Inflammatory macrophage (primary cell): ENCODE results near the gene GLP2R.

ENCODE experiments used
- DNase-seq, 2 donors: peaks; one replicate each; pipeline ENCODE4 v3.0.0-alpha.2; 2020 to 2022

GLP2R gene

DNA sequence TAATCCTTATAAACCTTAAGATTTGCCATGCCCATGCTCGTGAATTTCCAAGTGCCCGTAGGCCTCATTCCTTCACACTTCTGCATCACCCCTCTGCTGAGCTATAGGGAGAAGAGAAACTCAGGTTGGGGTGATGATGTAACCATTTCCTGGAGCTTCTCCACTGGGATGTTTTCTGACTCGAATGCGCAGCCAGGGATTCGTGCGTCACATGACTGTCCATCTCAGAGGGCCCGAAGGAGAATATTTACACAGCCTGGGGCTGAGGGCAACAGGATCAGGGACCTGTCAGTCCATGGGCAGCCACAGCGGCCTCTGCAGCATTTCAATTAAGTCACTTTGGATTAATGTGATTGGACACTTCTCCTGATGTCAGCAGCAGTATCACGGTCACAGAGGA, 12.6 kb upstream of the GLP2R start:
- no peak for DNase-seq

DNA sequence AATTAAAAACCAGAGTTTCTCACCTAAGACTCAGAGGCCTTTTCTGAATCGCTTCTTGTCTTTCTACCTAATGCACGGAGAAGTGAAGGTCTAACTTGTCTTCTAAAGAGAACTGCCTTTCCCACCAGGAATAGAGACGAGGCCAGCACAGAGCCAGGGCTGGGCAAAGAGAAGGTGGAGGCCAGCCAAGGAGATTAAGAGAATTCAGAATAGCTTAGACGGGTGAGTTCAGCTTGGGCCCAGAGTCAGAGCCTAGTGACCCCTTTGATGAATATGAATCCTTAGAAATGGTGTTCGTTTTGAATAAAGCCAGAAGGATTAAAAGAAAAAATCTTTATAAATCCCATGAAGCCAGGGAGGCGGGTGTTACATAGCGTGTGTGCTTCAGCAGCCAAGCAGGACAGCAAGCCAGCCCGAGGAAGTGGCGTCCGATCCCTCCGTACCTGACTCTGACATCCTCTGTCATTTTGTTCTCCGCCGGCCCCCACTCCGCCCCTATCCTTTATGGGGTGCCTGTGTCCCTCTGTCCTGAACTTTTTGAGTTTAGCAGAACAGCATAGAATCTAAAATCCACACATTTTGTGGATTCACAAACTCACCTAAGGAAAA, 11.3 kb upstream of the GLP2R start:
- no peak for DNase-seq

DNA sequence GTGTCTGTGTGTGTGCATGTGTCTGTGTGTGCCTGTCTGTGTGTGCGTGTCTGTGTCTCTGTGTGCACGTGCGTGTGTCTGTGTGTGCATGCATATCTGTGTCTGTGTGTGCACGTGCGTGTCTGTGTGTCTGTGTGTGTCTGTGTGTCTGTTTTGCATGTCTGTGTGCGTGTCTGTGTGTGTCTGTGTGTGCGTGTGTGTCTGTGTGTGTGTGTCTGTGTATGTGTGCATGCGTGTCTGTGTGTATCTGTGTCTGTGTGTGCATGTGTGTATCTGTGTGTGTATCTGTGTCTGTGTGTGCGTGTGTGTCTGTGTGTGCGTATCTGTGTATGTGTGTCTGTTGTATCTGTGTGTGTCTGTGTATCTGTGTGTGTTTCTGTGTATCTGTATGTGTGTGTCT, 9.3 kb upstream of the GLP2R start:
- DNase-seq, result no peak

DNA sequence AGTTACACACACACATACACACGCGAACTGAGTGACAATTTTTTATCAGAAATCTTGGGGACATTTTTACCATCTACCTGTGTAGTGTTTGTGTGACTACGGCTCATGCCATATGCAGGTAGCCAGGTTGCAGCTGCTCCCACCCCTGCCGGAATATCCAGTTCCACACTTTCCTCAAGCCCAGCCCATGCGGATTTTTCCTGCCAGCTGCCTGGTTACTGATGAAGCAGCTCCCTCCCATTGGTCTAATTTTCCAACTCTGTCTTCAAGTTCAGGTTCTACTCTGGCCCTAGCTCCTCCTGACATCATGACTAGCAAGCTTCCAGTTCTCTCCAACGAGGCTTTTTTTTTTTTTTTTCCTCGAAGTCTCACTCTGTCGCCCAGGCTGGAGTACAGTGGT, 8.6 kb upstream of the GLP2R start:
- no peak for DNase-seq

DNA sequence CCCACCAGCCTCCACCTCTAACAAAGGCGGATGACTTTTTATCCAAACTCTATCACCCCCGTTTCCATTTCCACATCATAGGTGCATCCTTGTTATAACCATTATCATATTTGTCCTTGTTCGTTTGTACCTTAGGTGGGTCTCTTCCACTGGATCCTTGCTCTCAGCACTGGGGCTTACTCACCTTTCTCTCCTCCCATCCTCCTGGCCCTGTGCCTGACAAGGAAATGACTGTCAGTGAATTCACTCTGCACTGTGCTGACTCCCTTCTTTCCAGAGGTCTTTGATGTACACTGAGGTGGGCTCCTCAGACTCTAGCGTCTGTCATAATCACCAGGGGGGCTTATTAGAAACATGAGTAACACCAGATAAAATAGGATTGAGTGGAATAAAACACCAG, 7.0 kb upstream of the GLP2R start:
- DNase-seq, result no peak

DNA sequence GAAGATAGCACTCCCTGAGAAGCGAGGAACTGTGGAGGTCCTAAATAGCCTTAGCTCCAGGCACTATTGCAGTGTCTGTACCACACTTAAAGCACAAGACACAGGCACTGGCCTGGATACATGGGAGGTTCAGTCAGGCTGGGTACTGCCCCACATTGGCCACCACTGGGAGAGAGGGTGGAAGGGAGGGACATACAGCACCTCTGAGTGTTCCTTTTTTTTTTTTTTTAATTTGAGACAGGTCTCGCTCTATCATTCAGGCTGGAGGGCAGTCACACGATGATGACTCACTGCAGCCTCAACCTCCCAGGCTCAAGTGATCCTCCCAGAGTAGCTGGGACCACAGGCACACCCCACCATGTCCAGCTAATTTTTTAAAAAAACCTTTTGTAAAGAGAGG, 5.3 kb upstream of the GLP2R start:
- DNase-seq, result no peak

DNA sequence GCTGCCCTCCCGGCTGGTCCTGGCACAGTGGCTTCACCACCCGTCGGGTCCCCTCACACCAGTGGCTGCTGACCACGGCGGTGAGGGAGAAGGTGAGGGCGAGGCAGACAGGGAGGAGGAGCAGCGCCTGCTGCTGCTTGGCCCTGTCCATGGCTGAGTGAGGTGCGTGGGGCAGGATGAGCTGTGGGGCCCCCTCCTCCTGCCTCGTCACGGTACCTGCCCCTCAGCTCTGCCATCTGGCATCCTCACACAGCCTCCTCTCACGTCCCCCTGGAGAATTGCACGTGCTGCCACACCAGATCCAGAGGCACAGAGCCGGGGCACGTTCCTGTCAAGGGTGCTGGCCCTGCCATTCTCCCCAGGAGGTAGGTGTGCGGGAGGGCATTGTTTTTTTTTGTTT, 3.8 kb upstream of the GLP2R start, which contains the start of gene GSG1L2:
TSS of gene GSG1L2 (minus strand) at position 159 of the 400 bp plus-strand sequence. CDS start at position 151, 8 bp downstream.
- DNase-seq, result no peak

DNA sequence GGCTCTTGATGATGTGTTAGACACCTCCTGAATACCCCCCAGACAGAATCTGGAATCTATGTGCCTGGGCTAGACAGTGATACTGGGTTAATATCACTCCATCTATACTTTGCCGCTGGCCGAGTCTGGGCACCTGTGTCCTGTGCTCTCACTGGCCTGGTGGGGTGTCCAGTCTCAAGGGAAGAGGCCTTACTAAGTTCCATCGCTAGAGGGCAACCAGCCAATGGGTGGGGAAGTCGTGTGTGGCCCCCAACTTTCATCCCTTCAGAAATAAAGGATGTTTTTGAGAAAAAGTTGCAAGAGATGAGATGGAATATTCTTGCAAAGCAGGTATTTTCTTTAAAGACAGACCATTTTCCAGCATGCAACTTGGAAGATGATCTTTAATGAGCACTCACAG, 1.6 kb upstream of the GLP2R start:
- no peak for DNase-seq

DNA sequence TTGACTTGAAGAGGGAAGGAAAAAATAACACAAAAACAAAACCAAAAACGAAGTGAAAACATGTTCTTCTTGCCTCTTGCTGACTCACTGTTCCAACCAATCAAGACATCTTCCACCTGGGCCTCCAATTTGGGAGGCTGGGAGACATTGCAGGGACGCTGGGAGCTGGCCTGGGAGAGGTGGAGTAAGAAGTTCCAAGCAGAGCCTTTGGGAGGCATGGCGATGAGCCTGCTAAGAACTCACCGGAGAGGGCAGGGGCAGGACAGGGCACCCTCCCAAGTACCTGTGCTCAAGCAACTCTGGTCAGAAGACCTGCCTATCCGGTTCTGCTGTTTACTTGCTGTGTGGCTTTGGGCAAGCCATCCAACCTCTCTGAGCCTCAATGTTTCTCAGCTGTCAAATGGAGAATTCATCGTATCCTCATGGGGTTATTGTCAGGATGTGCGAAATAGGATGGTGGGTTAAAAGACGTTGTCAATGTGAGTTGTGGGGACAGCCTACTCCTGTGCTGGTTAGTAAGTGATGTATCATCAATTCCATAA, 856 bp upstream of the GLP2R start:
- no peak for DNase-seq

DNA sequence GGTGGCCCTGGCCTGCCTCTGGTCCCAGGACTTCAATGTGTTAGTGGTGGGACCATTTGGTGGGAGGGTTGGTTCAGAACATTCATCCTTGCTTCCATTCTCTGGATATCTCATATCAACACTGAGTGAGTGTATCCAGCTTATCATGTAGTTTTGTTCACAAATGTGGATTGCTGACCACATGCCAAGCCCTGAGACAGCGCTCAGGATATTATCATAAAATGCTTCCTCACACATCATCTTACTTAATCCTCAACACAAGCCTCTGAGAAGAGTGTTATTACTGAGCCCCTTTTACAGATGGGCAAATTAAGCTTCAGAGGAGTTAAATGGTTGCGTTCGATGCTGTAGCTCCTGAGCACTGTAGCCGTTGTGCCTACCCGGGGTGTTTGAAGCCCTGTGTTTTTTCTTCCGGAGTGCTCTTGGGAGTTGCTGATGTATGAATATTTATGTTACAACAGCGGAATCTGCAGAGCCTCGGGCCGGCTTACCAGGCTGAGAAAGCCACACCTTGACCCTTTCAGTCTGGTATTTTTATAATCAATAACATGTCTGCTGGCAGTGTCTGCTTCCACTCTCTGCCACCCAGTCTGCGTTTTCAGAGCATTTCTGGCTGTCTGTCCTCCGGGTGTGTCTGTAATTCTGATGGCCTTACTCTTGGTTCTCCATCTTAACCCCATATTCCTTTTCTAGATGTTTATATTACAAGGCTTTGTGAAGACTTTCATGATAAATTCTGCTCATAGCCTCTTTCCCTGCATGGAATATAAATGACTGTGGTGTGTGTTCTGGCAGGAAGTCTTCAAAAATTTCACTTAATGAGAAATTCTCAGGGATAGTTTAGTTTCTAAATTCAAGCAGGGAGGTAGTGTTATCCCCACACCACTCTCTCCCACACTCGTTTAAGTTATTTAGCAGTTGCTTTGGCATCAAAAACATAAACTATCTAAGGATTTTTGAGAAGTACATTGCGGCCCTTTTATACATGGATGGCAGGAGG, 2.9 kb downstream of the GLP2R start:
- DNase-seq, result no peak

DNA sequence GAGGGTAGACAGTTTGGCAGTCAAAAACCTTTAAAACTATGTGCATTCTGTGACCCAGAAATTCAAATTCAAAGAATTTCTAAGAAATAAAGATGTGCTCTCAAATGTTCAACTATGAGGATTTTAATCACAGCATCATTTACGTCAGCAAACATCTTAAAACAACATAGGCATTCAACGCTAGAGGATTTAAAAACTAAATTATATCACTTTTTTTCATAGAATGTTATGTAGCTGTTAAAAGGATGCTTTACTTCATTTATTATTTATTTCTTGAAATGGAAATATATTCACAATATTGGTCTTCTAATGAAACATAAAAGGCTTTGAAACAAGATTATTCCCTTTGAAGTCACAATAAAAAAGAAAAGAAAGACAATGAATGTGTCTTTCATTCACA, 3.6 kb downstream of the GLP2R start:
- DNase-seq, result no peak

DNA sequence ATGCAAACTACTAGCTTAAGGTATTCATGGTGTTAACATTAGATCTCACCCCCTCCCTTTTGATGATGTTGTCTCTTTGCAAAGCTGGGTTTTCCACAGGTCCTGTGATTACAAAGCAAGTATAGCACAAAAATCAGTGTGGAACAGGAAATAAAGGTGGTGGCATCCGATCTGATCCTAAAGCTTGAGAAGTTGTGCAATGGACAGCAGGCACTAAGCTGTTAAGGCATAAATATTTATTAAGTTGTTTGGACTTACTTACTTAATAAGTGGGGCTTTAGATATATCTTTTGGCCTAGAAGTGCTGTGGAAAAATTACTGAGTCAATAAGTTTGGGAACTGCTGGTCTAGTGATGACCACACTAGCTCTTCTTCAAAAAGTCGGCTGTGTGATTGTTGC, 5.0 kb downstream of the GLP2R start:
- no peak for DNase-seq

DNA sequence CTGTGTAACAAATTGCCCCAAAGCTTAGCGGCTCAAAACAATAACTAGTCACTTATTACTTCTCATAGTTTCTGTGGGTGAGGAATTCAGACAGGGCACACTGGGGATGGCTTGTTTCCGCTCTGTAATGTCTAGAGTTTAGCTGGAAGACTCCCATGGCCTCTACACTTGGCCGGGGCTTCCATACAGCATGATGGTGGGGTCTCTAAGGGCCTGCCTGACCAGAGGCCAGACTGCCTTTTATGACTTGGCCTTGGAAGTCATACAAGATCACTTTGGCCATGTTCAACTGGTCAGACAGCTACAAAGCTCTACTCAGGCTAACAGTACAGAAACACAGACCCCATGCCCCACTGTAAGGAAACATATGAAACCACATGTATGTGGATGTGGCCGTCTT, 8.2 kb downstream of the GLP2R start:
- DNase-seq, result no peak

DNA sequence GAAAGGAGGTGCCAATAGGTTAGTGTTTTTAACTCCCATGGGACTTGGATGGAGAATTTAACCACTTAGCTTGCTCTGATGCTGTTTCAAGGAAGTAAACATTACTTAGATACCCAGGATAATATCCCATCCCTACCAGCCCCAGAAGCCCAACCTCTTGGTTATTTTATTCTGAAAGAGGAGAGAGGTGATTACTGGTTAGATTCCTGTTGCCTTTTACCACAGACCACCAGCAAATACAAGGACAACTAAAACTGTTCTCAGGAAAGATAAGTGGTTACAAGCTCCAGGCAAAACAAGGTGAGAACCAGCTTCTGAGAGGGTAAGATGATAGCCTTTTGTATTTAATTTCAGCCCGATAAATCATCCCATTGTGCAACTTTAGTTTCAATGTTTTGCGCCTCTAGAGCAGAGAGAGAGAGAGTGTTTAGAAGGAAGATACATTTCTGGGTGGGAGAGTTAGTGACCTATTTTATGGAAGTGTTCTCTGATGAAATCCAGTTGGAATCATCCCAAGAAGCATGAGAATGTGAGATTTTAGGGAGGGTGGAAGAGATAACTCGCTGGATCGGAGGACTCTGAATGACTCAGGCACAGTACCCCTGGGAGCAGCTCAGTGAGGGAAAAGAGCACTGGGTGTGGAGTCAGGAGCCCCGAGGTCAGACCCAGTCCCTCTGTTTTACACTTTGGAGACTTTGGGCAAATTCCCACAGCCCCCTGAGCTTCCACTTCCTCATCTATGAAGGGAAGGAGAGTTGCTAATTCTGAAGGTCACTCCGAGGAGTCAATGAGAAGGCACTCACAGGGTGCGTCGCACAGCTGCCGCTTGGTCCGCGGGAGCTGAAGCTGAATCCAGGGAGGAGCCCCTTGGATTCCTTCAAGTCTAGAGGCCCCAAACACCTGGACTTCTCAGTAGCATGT, 12.1 kb downstream of the GLP2R start:
- DNase-seq, result no peak

DNA sequence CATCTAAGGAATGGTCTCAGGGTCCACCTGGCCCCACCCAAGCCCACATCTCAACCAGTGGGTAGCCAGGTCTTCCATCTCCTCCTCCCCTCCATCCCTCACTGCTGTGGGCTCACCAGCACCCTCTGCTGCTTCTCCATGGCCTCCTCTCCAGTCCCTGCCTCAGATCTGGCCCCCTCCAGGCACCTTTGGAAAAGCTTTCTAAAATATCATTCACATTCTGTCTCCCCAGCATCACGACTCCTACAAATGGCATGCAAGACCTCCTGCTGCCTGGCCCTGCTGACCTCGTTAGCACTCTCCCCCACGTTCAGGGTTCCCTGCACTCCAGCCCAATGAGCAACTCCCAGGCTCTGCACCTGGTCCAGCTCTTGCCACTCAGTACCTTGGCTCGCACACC, 13.7 kb downstream of the GLP2R start:
- no peak for DNase-seq

DNA sequence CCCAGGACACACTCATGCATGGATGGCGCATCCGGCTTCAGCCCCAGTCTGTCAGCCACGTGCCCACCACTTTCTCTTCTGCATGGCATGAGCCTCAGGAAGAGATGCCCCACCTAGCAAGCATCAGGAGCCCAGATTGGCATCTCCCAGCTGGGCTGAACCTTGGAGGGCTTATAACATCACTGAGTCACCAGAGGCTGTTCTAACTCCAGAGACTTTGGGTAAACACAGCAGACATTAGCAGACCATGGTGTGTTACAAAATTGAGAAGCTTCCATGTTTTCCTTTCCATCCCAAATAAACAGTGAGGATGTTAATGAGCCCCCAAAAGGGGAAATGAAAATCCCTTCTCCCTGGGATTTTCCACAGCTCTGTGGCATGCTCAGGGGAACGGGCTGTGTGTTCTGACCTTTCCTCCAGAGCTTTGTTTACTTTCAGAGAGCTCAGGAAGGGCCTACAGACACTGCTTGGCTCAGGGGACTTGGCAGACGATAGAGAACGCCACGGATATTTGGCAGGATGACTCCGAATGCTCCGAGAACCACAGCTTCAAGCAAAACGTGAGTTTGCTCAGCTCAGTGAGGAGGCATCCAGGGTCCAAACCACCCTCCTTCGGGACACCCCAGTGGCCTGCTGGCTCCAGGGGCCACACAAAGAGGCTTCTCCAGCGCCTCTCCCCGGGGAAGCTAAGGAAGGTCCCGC, 16.5 kb downstream of the GLP2R start:
- no peak for DNase-seq

DNA sequence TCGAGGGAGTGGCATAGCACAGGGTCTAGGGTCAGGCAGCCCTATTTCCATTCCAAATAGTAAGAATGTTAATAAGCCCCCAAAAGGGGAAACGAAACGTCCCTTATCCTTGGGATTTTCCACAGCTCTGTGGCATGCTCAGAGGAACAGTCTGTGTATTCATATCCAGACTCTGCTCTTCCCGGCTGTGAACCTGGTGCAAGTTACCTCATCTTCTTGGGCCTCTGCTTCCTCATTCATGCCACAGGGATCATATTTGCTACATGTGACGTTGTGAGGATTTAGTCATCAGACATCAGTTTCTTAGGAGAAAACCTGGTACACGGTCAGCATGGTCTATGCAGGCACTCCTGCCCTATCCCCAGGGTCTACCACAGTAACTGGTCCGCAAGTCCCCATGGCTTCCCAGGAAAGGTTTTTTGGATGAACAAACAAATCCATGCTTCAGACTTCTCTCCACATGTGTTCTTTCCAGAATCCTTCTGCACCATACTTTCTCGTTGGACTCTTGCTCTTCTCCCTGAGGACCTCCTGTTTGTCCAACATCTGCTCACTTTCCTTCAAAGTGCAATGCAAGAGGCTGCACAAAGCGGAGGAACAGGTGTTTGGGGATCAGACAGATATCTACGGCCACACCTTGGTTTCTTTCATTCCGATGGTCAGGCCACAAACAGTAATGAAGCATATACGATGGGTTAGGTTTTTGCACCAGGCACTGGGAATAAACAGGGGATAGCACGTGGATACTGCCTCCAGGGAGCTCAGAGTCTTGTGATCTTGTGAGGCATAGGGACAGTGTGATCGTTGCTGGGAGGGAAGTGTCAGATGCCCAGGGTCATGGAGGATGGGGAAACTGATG, 17.7 kb downstream of the GLP2R start:
- no peak for DNase-seq

DNA sequence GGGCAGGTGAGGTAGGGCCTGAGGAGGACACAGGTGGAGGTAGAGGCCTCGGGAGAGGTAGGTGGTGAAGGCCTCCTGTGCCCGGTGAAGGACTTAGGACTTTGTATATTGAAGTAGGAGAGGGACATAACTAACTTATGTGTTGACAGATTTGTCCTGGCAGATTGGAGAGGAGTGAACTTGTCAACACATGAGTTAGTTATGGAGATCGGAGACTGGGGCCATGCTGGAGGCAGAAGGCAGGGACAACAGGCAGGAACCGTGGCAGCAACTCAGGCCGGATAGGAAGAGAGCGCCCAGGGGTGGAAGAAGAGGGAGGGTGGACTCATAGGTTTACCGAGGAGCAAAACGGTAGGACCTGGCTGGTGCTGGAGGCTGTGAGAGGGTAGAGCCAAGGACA, 18.4 kb downstream of the GLP2R start:
- DNase-seq, result no peak

DNA sequence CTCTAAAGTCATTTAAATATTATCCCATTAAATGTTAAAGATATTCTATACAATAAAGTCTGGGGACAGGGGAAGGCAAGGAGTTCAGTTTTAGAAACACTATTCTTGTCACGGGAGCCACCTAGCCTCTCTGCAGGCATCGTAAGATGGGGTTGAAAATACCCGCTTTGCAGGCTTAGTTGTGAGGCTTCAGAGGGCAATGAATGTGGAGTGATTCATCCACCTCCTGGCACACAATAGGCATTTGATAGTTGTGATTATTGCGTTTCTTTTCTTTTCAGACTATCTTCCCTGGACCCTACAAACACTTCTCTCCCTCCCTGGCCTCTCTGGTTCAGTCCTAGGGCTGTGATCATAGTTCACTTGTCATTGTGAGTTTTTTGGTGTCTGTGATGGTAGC, 19.6 kb downstream of the GLP2R start:
- DNase-seq, result no peak

DNA sequence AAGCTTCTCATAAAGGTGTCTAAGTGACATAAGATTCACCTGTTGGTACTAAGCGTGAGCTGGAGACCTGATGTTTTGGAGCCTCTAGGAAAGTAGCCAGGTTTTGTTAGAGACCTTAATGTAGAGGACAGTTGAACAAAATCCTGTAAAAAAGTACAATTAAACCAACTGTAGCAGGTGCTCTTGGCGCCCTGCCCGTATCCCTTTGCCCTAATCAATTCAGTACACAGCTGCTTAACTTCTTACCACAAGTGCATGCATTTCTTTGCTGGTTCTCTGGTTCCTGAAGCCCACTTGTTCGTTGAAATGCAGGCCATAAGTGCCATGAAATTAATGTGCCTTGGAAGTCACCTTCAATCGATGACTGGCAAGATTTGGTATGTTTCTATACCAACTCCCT, 24.4 kb downstream of the GLP2R start:
- DNase-seq, result no peak

DNA sequence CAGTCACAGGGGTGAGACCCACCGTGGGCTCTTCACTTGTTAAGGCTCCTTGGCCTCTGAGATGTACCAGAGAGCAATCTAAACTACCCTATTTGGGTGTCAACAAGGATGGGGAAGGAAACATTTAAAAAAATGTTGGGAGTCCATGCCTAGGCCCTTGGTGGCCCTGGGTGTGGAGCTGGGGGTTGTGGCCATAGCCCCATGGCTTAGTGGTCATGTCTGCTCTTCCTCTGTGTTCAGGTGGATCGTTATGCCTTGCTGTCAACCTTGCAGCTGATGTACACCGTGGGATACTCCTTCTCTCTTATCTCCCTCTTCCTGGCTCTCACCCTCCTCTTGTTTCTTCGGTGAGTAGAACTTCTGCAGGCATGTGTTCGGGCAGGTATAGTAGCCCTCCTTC, 28.5 kb downstream of the GLP2R start:
- DNase-seq, result no peak
